CD4-positive, CD25-positive, alpha-beta regulatory T cell (primary cell): ENCODE data around the gene PRR22. TPM values are rescaled to one million over a fixed set of nuclear protein-coding genes. Genes with fewer than 3 reads are reported as not detected.
"Not testable (repeated sequence)": the region's sequence is repeated elsewhere in the genome, so short reads cannot be mapped to it uniquely, and the experiment has no call there.

Experiments used
- ATAC-seq, 2 donors: fragments of 150-1000 bp; cut with Tn5 transposase; one replicate each; pipeline ENCODE4 v1.10.0; 2021; ENCODE audit warnings: low read depth in 2 of 2, moderate number of reproducible peaks in 2 of 2, moderate library complexity in 1 of 2
- DNase-seq, 3 donors: peaks; one replicate each; pipeline versions ENCODE4 v3.0.0 to v3.0.0-alpha.2; 2012 to 2022; ENCODE audit warnings: mixed read lengths in 1 of 3
- H3K27ac ChIP-seq: one replicate; pipeline ENCODE4 v1.7.0; 2013; ENCODE audit warnings: mild to moderate bottlenecking, low read length; ENCODE audit not compliant: insufficient read depth, poor library complexity, severe bottlenecking
- H3K27me3 ChIP-seq: one replicate; pipeline ENCODE4 v1.7.0; 2013; ENCODE audit warnings: low read length; ENCODE audit not compliant: control insufficient read depth, insufficient read depth
- H3K36me3 ChIP-seq: one replicate; pipeline ENCODE4 v1.7.0; 2013; ENCODE audit warnings: mild to moderate bottlenecking, low read length, moderate library complexity; ENCODE audit not compliant: control insufficient read depth, insufficient read depth
- H3K4me1 ChIP-seq: 2 replicates; pipeline ENCODE4 v1.7.0; 2013; ENCODE audit warnings: mild to moderate bottlenecking, low read length; ENCODE audit not compliant: insufficient read depth, control insufficient read depth, poor library complexity, severe bottlenecking
- H3K4me3 ChIP-seq: one replicate; pipeline ENCODE4 v1.7.0; 2013; ENCODE audit warnings: low read depth, mild to moderate bottlenecking, low read length, moderate library complexity
- H3K9me3 ChIP-seq, 2 experiments: 1 replicate in 1 of 2; 2 replicates in 1 of 2; pipeline ENCODE4 v1.7.0; 2013; ENCODE audit warnings: low read length in 2 of 2, mild to moderate bottlenecking in 1 of 2, moderate library complexity in 1 of 2; ENCODE audit not compliant: control insufficient read depth in 2 of 2
- H3K27ac Mint-ChIP-seq, 3 donors: one replicate each; pipeline ENCODE4 v1.8.0; 2020 to 2022; ENCODE audit warnings: mild to moderate bottlenecking in 3 of 3, mixed read lengths in 3 of 3, moderate library complexity in 2 of 3
- H3K27me3 Mint-ChIP-seq: one replicate; pipeline ENCODE4 v1.8.0; 2022; ENCODE audit warnings: mild to moderate bottlenecking, mixed read lengths
- H3K36me3 Mint-ChIP-seq: one replicate; pipeline ENCODE4 v1.8.0; 2020; ENCODE audit warnings: mixed read lengths
- H3K4me1 Mint-ChIP-seq, 4 donors: one replicate each; pipeline ENCODE4 v1.8.0; 2020 to 2022; ENCODE audit warnings: mixed read lengths in 4 of 4, mild to moderate bottlenecking in 1 of 4
- H3K4me3 Mint-ChIP-seq, 4 donors: one replicate each; pipeline ENCODE4 v1.8.0; 2020 to 2022; ENCODE audit warnings: mild to moderate bottlenecking in 4 of 4, mixed read lengths in 4 of 4, moderate library complexity in 3 of 4
- H3K9me3 Mint-ChIP-seq, 7 donors: one replicate each; pipeline ENCODE4 v1.8.0; 2020 to 2022; ENCODE audit warnings: mixed read lengths in 7 of 7, mild to moderate bottlenecking in 3 of 7, moderate library complexity in 2 of 7
- polyA plus RNA-seq, 4 donors: library from polyadenylated mRNA; unstranded; fragments of 300-500 nt; fragmentation: Illumina TruSeq; gene quantifications; one replicate each; pipeline ENCODE4 v1.2.3, GENCODE V29; 2021
- total RNA-seq: library from RNA; stranded (reverse); gene quantifications from one replicate; pipeline ENCODE4 v1.2.3, GENCODE V29; 2022

The PRR22 gene
- total and polyA plus RNA-seq, 5 donors from 2014 or later: 3.5 TPM; not detected in 4

- DNase-seq: no peak
- H3K4me3 Mint-ChIP-seq: no peak overlapping the region
- Histone ChIP-seq H3K4me3 (no peak overlapping the region), H3K27ac (no peak overlapping the region), H3K36me3 (no peaks in the 10 kb centered on the region), H3K27me3 (no peaks in the 10 kb centered on the region), H3K4me1 (no peaks in the 10 kb centered on the region), H3K9me3 (no peaks in the 10 kb centered on the region)
- H3K36me3 Mint-ChIP-seq: no peaks in the 10 kb centered on the region
- H3K27me3 Mint-ChIP-seq: peaks cover 5% of the 10 kb centered on the region
- no peaks in the 10 kb centered on the region for H3K9me3 Mint-ChIP-seq
- H3K4me1 Mint-ChIP-seq: no peaks in the 10 kb centered on the region
- H3K27ac Mint-ChIP-seq: no peak overlapping the region
- ATAC-seq: no peak
Observed at GRCh38 chr19:5753743-5754142, 30.8 kb downstream of the PRR22 start.

GRCh38 chr19:5751709-5752108, 32.8 kb downstream of the PRR22 start:
- Mint-ChIP-seq H3K9me3 (no peaks in the 10 kb centered on the region), H3K4me3 (no peak overlapping the region), H3K4me1 (no peaks in the 10 kb centered on the region), H3K36me3 (no peaks in the 10 kb centered on the region), H3K27me3 (peaks cover 9% of the 10 kb centered on the region), H3K27ac (no peak overlapping the region)
- Histone ChIP-seq H3K36me3 (no peaks in the 10 kb centered on the region), H3K9me3 (no peaks in the 10 kb centered on the region), H3K27me3 (no peaks in the 10 kb centered on the region), H3K27ac (no peak overlapping the region), H3K4me3 (no peak overlapping the region), H3K4me1 (no peaks in the 10 kb centered on the region)
- ATAC-seq (no peak), DNase-seq (no peak)

- no peak overlapping the region for H3K4me3 Mint-ChIP-seq
- Histone ChIP-seq H3K4me3 (no peak overlapping the region), H3K4me1 (no peaks in the 10 kb centered on the region), H3K27me3 (no peaks in the 10 kb centered on the region), H3K27ac (no peak overlapping the region), H3K36me3 (no peaks in the 10 kb centered on the region), H3K9me3 (no peaks in the 10 kb centered on the region)
- H3K36me3 Mint-ChIP-seq: no peaks in the 10 kb centered on the region
- H3K4me1 Mint-ChIP-seq: no peaks in the 10 kb centered on the region
- peaks cover 15% of the 10 kb centered on the region for H3K27me3 Mint-ChIP-seq
- H3K27ac Mint-ChIP-seq: no peak overlapping the region
- H3K9me3 Mint-ChIP-seq: no peaks in the 10 kb centered on the region
- DNase-seq (no peak), ATAC-seq (no peak)
Observed at GRCh38 chr19:5749505-5749904, 35.0 kb downstream of the PRR22 start.

- not testable (repeated sequence) for H3K27ac ChIP-seq, H3K4me1 ChIP-seq, H3K36me3 Mint-ChIP-seq, H3K9me3 ChIP-seq, H3K4me3 ChIP-seq, H3K27ac Mint-ChIP-seq, H3K27me3 ChIP-seq, ATAC-seq, H3K4me3 Mint-ChIP-seq, H3K4me1 Mint-ChIP-seq, DNase-seq, H3K9me3 Mint-ChIP-seq, H3K36me3 ChIP-seq
- H3K27me3 Mint-ChIP-seq: peaks cover 13% of the 10 kb centered on the region
Observed at GRCh38 chr19:5748920-5749319, 35.6 kb downstream of the PRR22 start.

- not testable (repeated sequence) for H3K4me1 Mint-ChIP-seq, ATAC-seq, DNase-seq, H3K4me1 ChIP-seq, H3K9me3 ChIP-seq, H3K4me3 ChIP-seq, H3K27ac ChIP-seq, H3K36me3 Mint-ChIP-seq, H3K27me3 ChIP-seq, H3K4me3 Mint-ChIP-seq, H3K36me3 ChIP-seq, H3K27ac Mint-ChIP-seq, H3K9me3 Mint-ChIP-seq
- peaks cover 15% of the 10 kb centered on the region for H3K27me3 Mint-ChIP-seq
Observed at GRCh38 chr19:5744999-5745398, 39.5 kb downstream of the PRR22 start.

- Mint-ChIP-seq H3K36me3 (no peaks in the 10 kb centered on the region), H3K27me3 (peaks cover 15% of the 10 kb centered on the region), H3K4me3 (no peak overlapping the region), H3K9me3 (peaks cover 0 to 4% (median 0%) of the 10 kb centered on the region in 7 donors), H3K4me1 (no peaks in the 10 kb centered on the region), H3K27ac (no peak overlapping the region)
- DNase-seq: no peak
- Histone ChIP-seq H3K27me3 (no peaks in the 10 kb centered on the region), H3K27ac (no peak overlapping the region), H3K9me3 (no peaks in the 10 kb centered on the region), H3K36me3 (no peaks in the 10 kb centered on the region), H3K4me1 (no peaks in the 10 kb centered on the region), H3K4me3 (no peak overlapping the region)
- no peak for ATAC-seq
Observed at GRCh38 chr19:5743630-5744029, 40.9 kb downstream of the PRR22 start.

- no peak for ATAC-seq
- DNase-seq: no peak
- H3K4me3 ChIP-seq: no peak overlapping the region
- no peaks in the 10 kb centered on the region for H3K4me1 ChIP-seq
- no peaks in the 10 kb centered on the region for H3K36me3 ChIP-seq
- Mint-ChIP-seq H3K9me3 (peaks cover 0 to 4% (median 0%) of the 10 kb centered on the region in 7 donors), H3K4me3 (no peak overlapping the region), H3K36me3 (no peaks in the 10 kb centered on the region), H3K4me1 (no peaks in the 10 kb centered on the region), H3K27ac (peak overlapping the region in 1 of 3 donors; percentile 65), H3K27me3 (peaks cover 11% of the 10 kb centered on the region)
- H3K27me3 ChIP-seq: no peaks in the 10 kb centered on the region
- no peak overlapping the region for H3K27ac ChIP-seq
- no peaks in the 10 kb centered on the region for H3K9me3 ChIP-seq
Observed at GRCh38 chr19:5742051-5742450, 42.5 kb downstream of the PRR22 start.

- Mint-ChIP-seq H3K4me3 (no peak overlapping the region), H3K36me3 (no peaks in the 10 kb centered on the region)
Observed at GRCh38 chr19:5738423-5738822, 46.1 kb downstream of the PRR22 start.

More at GRCh38 chr19:5738423-5738822, 46.1 kb downstream of the PRR22 start:
- peaks cover 0 to 4% (median 0%) of the 10 kb centered on the region in 7 donors for H3K9me3 Mint-ChIP-seq
- H3K36me3 ChIP-seq: no peaks in the 10 kb centered on the region
- DNase-seq (no peak), ATAC-seq (no peak)
- H3K4me1 ChIP-seq: no peaks in the 10 kb centered on the region
- no peak overlapping the region for H3K4me3 ChIP-seq
- H3K9me3 ChIP-seq: no peaks in the 10 kb centered on the region
- no peaks in the 10 kb centered on the region for H3K4me1 Mint-ChIP-seq
- H3K27ac ChIP-seq: no peak overlapping the region
- H3K27ac Mint-ChIP-seq: no peak overlapping the region
- peaks cover 4% of the 10 kb centered on the region for H3K27me3 Mint-ChIP-seq
- no peaks in the 10 kb centered on the region for H3K27me3 ChIP-seq
